GM23248 (cell line): ENCODE data around the gene DDOST. TPM values are rescaled to one million over a fixed set of nuclear protein-coding genes. Genes with fewer than 3 reads are reported as not detected.

Source experiments
- DNase-seq: peaks from one replicate; pipeline ENCODE4 v3.0.0-alpha.2; 2015
- H2AFZ ChIP-seq: fragments of 200-600 bp; sonication (generic); 2 replicates; pipeline ENCODE4 v1.6.1; 2016; ENCODE audit warnings: antibody characterized with exemption
- H3F3A ChIP-seq: fragments of 200-600 bp; sonication (generic); 2 replicates; pipeline ENCODE4 v1.6.1; 2016; ENCODE audit warnings: mild to moderate bottlenecking, antibody characterized with exemption, mixed run types; ENCODE audit not compliant: insufficient read depth
- H3K27ac ChIP-seq: fragments of 200-600 bp; sonication (generic); 2 replicates; pipeline ENCODE4 v1.5.1; 2016; ENCODE audit warnings: mild to moderate bottlenecking
- H3K27me3 ChIP-seq: fragments of 200-600 bp; sonication (generic); replicated peaks from 2 replicates; pipeline ENCODE4 v1.6.1; 2016; ENCODE audit warnings: mild to moderate bottlenecking; ENCODE audit not compliant: insufficient read depth
- H3K36me3 ChIP-seq: fragments of 200-600 bp; sonication (generic); 2 replicates; pipeline ENCODE4 v1.6.1; 2016; ENCODE audit warnings: low read depth, mild to moderate bottlenecking
- H3K4me1 ChIP-seq: fragments of 200-600 bp; sonication (generic); 2 replicates; pipeline ENCODE4 v1.6.1; 2016; ENCODE audit warnings: mild to moderate bottlenecking; ENCODE audit not compliant: insufficient read depth
- H3K4me2 ChIP-seq: fragments of 200-600 bp; sonication (generic); one replicate; pipeline ENCODE4 v1.6.1; 2016; ENCODE audit warnings: mild to moderate bottlenecking; ENCODE audit not compliant: unreplicated experiment
- H3K4me3 ChIP-seq: fragments of 200-600 bp; sonication (generic); 2 replicates; pipeline ENCODE4 v1.5.1; 2016; ENCODE audit warnings: mild to moderate bottlenecking
- H3K79me2 ChIP-seq: fragments of 200-600 bp; sonication (generic); 2 replicates; pipeline ENCODE4 v1.6.1; 2016; ENCODE audit warnings: mild to moderate bottlenecking; ENCODE audit not compliant: insufficient read depth
- H3K9ac ChIP-seq: fragments of 200-600 bp; sonication (generic); 2 replicates; pipeline ENCODE4 v1.6.1; 2016; ENCODE audit warnings: mild to moderate bottlenecking
- H3K9me2 ChIP-seq: fragments of 200-600 bp; sonication (generic); 2 replicates; pipeline ENCODE4 v1.6.1; 2016; ENCODE audit warnings: mixed run types, mild to moderate bottlenecking, moderate library complexity; ENCODE audit not compliant: insufficient read depth
- H3K9me3 ChIP-seq: fragments of 200-600 bp; sonication (generic); one replicate; pipeline ENCODE4 v1.6.1; 2017; ENCODE audit warnings: low read depth
- H4K20me1 ChIP-seq: fragments of 200-600 bp; sonication (generic); 2 replicates; pipeline ENCODE4 v1.6.0; 2016; ENCODE audit not compliant: insufficient read depth
- EZH2 ChIP-seq: fragments of 200-600 bp; sonication (generic); IDR thresholded peaks from 2 replicates; pipeline ENCODE4 v1.6.1; 2018; ENCODE audit warnings: antibody characterized with exemption, mild to moderate bottlenecking; ENCODE audit not compliant: insufficient read depth, poor library complexity, severe bottlenecking
- EZH2phosphoT487 ChIP-seq: fragments of 200-600 bp; sonication (generic); IDR thresholded peaks from 2 replicates; pipeline ENCODE4 v1.6.1; 2018; ENCODE audit warnings: antibody characterized with exemption, moderate library complexity, mild to moderate bottlenecking, low read depth; ENCODE audit not compliant: insufficient read depth
- WGBS, 2 experiments: methylation state at CpG; one replicate each; pipeline ENCODE4 v1.1.6; 2015 to 2017; ENCODE audit warnings: low lambda C conversion rate in 2 of 2, low coverage in 1 of 2; ENCODE audit errors: missing lambda C conversion rate in 2 of 2; 5-methylcytosine and 5-hydroxymethylcytosine counted together
- in situ Hi-C: fragments of 300-500 bp; cut with MboI; formaldehyde crosslinking; loops from 2 replicates; pipeline ENCODE4 v1.15.0; 2020
- polyA plus RNA-seq: library from polyadenylated mRNA; unstranded; fragments of >200 nt; fragmentation: Nextera tagmentation; extraction: Ambion mirVana; gene quantifications from 2 replicates; pipeline ENCODE4 v1.2.1, GENCODE V29; 2016
- total RNA-seq: library from RNA; depleted of rRNA; stranded (reverse); fragments of >200 nt; shearing (Covaris generic); gene quantifications from 2 replicates; pipeline ENCODE4 v1.2.3, GENCODE V29; 2014

Gene DDOST
- total and polyA plus RNA-seq, 2 experiments from 2014 or later: 348 to 356 TPM

DNA sequence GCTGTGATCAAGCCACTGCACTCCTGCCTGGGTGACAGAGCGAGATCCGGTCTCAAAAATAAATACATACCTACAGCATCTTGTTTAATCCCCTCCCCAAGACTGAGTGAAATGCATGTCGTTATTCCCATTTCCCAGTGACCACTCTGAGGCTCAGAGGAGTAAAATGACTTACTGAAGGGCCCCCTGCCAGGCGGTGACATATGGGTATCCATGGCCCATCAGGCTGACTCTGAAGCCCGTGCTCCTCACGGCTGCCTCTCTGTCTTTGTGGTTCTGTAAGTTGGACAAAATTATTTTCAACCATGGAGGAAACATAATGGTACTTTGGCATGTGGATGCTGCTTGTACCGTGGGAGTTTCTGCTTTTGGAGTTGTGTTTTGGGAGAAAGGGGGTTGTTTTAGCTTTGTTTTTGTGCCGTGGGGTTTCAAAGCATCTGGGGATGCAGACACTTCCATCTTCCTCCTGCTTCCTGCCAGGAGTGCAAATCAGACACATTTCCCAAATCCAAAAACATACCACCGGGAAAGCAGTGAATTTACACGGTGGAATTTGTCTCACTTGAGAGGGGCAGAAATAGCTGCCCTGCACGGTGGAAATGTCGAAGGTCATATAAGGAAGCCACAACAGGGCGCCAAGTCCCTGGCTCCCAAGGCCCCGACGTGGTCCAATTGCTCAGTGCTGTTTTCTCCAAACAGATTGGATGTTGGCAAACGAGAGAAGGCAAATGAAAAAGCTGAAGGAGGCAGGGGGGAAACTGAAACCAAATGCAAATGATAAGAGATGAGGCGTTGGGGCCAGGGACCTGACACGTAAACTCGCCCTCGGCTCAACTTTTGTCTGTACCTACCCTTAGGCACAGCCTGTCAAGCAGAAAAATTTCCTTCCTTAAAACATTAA is 45.0 kb downstream of the DDOST start:
- Histone ChIP-seq H2AFZ (peak overlapping the region; percentile 79), H3K9me2 (no peaks in the 10 kb centered on the region), H3K4me2 (peak overlapping the region; percentile 16), H4K20me1 (no peaks in the 10 kb centered on the region), H3K79me2 (no peaks in the 10 kb centered on the region), H3K27ac (peak overlapping the region; percentile 15), H3F3A (peaks cover 27% of the 10 kb centered on the region), H3K27me3 (no peaks in the 10 kb centered on the region), H3K9me3 (no peaks in the 10 kb centered on the region), H3K4me1 (peaks cover 26% of the 10 kb centered on the region), H3K4me3 (no peak overlapping the region), H3K9ac (peak overlapping the region; percentile 13; the same call in 1 of the 2 replicates), H3K36me3 (no peaks in the 10 kb centered on the region)
- peak; percentile 49 for DNase-seq
- in situ Hi-C loops: no loop called here
- TF ChIP-seq EZH2 (no peak), EZH2phosphoT487 (no peak)
- WGBS, 2 experiments: 37 to 41% methylated on average over 20 of the region's 20 CpGs

DNA sequence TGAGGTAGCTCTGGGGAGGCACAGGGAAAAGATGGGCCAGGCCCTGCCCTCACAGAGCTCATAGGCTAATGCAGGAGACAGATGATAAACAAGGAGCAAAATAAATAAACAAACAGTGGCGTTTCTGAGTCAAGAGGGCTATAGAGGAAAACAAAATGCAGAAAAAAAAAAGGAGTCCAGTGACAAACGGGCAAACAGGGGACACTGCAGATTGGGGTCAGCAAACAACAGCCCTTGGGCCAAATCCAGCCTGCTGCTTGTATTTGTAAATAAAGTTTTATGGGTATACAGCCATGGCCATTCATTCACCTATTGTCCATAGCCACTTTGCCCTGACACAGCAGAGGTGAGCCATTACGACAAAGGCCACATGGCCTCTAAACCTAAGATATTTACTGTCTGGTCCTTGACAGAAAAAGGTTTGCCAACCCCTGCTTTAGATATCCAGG is 47.0 kb downstream of the DDOST start:
- Histone ChIP-seq H3K79me2 (no peaks in the 10 kb centered on the region), H3K4me3 (no peak overlapping the region), H3K9ac (no peak overlapping the region), H3K27ac (peak overlapping the region; percentile 95), H3K9me3 (no peaks in the 10 kb centered on the region), H3K36me3 (no peaks in the 10 kb centered on the region), H3K9me2 (no peaks in the 10 kb centered on the region), H3K4me2 (no peak overlapping the region), H4K20me1 (no peaks in the 10 kb centered on the region), H3F3A (peaks cover 27% of the 10 kb centered on the region), H2AFZ (peak overlapping the region; percentile 67), H3K27me3 (no peaks in the 10 kb centered on the region), H3K4me1 (peaks cover 26% of the 10 kb centered on the region)
- no peak for TF ChIP-seq EZH2phosphoT487
- no peak for TF ChIP-seq EZH2
- DNase-seq: no peak
- WGBS, 2 experiments: 43 to 49% methylated on average over 3 of the region's 3 CpGs
- in situ Hi-C loops: no loop called here

DNA sequence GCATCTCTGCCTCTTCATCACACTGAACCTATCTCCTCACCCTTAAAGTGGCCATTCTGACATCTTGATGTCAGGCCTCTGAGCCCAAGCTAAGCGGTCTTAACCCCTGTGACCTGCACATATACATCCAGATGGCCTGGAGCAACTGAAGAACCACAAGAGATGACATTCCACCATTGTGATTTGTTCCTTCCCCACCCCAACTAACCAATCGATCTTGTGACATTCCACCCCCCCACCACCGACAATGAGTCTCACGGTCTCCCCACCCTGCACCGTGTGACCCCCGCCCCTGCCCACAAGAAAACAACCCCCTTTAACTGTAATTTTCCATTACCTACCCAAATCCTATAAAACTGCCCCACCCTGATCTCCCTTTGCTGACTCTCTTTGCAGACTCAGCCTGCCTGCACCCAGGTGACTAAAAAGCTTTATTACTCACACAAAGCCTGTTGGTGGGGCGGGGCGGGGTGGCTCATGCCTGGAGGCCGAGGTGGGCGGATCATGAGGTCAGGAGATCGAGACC is 48.9 kb downstream of the DDOST start:
- Histone ChIP-seq H3K9me3 (no peaks in the 10 kb centered on the region), H3K4me2 (no peak overlapping the region), H3K27ac (peak overlapping the region; percentile 95), H3K79me2 (no peaks in the 10 kb centered on the region), H3K4me3 (no peak overlapping the region), H3K9ac (no peak overlapping the region), H3K27me3 (no peaks in the 10 kb centered on the region), H3K36me3 (no peaks in the 10 kb centered on the region), H4K20me1 (no peaks in the 10 kb centered on the region), H3F3A (peaks cover 27% of the 10 kb centered on the region), H2AFZ (peak overlapping the region; percentile 67; the same call in 1 of the 2 replicates), H3K9me2 (no peaks in the 10 kb centered on the region), H3K4me1 (peaks cover 26% of the 10 kb centered on the region)
- no peak for TF ChIP-seq EZH2
- TF ChIP-seq EZH2phosphoT487: no peak
- in situ Hi-C loops: no loop called here
- 52 to 54% methylated on average over 11 of the region's 11 CpGs for WGBS, 2 experiments
- DNase-seq: peak; percentile 67

DNA sequence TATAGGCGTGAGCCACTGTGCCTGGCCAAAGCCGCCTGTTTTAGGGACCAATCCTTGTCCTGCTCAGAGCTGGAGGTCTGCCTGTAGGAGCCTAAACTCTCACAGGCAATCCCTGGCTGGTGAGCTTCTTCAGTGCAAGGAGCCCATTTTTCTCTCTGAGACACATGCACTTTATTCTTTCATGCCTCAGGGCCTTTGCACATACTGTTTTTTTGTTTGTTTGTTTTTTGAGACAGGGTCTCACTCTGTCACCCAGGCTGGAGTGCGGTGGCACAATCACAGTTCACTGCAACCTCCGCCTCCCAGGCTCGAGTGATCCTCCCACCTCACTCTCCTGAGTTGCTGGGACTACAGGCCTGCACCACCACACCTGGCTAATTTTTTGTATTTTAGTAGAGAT is 49.5 kb downstream of the DDOST start:
- Histone ChIP-seq H3K4me3 (no peak overlapping the region), H3K9me3 (no peaks in the 10 kb centered on the region), H3K9ac (no peak overlapping the region), H2AFZ (no peak overlapping the region), H3F3A (peaks cover 26% of the 10 kb centered on the region), H4K20me1 (no peaks in the 10 kb centered on the region), H3K4me2 (no peak overlapping the region), H3K79me2 (no peaks in the 10 kb centered on the region), H3K9me2 (no peaks in the 10 kb centered on the region), H3K36me3 (no peaks in the 10 kb centered on the region), H3K27me3 (no peaks in the 10 kb centered on the region), H3K27ac (no peak overlapping the region), H3K4me1 (peaks cover 26% of the 10 kb centered on the region)
- in situ Hi-C loops: no loop called here
- WGBS, 2 experiments: 90 to 92% methylated on average over 5 of the region's 5 CpGs
- DNase-seq: no peak
- TF ChIP-seq EZH2phosphoT487: no peak
- TF ChIP-seq EZH2: no peak
